GM18498 (cell line): ENCODE results near the gene VPS35L.
A peak's percentile ranks its signal among the peaks of the same experiment; 100 is the strongest.
"Not testable (repeated sequence)": the region's sequence is repeated elsewhere in the genome, so short reads cannot be mapped to it uniquely, and the experiment has no call there.

Experiments
- ATAC-seq: cut with Tn5 transposase; IDR thresholded peaks from one replicate; pipeline ENCODE4 v1.9.1; 2021; ENCODE audit warnings: mild to moderate bottlenecking, moderate library complexity; ENCODE audit not compliant: unreplicated experiment

Gene VPS35L

GRCh38 chr16:19709381-19710136, 154.1 kb downstream of the VPS35L start:
- no peak for ATAC-seq

GRCh38 chr16:19710191-19710908, 154.8 kb downstream of the VPS35L start:
- no peak for ATAC-seq

GRCh38 chr16:19710991-19711545, 155.6 kb downstream of the VPS35L start:
- ATAC-seq: no peak

GRCh38 chr16:19711643-19712042, 156.1 kb downstream of the VPS35L start:
- no peak for ATAC-seq

GRCh38 chr16:19712418-19713058, 157.0 kb downstream of the VPS35L start:
- no peak for ATAC-seq

DNA sequence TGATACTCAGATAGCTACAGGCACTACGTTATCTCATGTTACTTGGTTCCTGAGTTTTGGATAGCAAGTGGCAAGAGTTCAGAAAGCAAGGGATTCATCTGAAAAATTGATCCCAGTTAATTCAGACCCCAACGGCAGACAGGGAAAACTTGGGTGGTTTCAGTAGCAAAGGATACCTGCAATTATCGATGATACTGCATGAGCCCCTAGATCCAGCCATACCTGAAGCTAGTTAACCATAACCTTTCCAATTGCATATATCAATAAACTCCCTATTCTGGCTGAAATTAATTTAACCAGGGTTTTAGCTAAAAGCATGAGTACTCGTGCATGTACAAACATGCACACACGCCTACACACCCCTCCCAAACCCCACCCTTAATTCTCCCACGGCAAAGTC, 158.2 kb downstream of the VPS35L start:
- no peak for ATAC-seq

- ATAC-seq: no peak
These were observed 160.1 kb downstream of the VPS35L start for GRCh38 chr16:19715566-19715965.

DNA sequence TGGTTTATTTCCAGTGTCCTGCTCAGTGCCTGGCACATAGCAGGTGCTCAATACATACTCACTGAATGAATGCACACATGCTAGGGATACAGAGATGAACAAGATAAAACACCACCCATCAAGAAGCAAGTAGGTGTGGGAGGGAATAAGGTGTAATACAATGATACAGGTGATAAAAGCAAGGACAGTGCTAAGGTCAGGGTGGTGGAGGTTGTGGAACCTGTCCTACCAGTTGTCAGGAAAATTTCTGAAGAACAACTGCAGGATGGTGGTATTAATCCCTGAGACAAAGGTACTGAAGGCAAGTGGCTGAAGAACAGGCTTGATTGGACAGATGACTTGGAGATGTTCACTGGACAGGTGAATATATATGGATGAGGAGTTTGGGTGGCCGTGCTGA, 160.7 kb downstream of the VPS35L start:
- no peak for ATAC-seq

DNA sequence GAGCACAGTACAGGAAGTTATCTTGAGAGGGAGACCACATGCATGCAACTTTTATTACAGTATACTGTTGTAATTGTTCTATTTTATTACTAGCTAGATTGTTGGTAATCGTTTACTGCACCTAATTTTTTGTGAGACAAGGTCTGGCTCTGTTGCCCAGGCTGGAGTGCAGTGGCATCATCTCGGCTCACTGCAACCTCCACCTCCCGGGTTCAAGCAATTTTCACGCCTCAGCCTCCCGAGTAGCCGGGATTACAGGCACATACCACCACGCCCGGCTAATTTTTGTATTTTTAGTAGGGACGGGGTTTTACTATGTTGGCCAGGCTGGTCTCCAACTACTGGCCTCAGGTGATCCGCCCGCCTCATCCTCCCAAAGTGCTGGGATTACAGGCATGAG, 161.2 kb downstream of the VPS35L start:
- not testable (repeated sequence) for ATAC-seq

DNA sequence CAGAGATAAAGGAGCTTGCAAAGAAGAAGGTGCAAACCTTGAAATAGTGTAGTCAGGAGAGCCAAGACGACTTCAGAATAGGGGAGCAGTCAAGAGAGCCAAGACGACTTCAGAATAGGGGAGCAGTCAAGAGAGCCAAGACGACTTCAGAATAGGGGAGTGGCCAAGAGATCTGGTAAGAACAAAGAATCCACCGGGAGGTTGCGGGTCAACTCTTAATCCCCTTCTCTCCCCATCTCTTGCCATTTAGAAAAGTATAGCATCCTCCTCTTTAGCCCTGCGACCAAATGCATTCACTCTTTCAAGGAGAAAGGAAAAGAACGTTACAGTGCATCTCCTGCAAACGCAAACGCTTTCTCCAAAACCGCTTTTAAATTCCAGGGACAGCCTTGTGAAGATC, 161.8 kb downstream of the VPS35L start:
- no peak for ATAC-seq

DNA sequence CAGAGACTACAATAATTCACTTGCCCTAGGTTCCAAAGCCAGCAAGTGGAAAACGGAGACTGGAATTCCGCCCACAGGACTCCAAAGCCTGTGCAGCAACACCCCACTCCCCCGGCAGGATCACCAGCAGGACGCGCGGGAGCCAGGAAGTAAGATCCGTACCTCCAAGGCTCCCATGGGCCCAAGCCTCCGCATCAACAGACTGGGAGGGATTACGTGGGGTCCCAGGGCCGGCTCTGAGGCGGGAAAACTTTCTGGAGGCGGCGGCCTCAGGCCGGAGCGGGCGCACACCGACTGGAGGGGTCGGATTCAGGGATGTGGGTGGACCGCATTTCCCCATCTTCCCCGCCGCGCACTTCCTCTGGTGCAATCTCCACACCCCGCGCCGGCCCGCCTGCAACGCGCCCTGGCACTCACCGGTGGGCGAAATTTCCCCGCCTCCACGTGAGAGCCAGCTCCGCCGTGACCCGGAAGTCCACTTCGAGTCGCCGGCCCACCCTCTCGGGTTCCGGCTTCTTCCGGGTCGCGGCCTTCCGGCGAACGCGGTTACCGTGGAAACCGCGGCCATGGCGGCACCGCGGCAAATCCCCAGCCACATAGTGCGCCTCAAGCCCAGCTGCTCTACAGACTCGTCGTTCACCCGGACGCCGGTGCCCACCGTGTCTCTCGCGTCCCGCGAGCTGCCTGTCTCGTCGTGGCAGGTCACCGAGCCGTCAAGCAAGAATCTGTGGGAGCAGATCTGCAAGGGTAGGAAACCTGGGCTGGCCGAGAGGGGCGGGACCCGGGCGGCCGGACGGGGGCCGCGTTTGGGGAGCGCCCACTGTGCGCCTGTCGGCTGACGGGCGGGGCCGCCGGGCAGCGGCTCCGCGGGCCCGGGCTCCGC, 162.5 kb downstream of the VPS35L start, which contains the start of the genes IQCK and KNOP1:
TSS of gene IQCK (plus strand) at position 531 of the 883 bp plus-strand sequence. CDS start at position 567, 36 bp downstream.
TSS of gene KNOP1 (minus strand) at position 487 of the 883 bp plus-strand sequence. CDS start 3,192 bp downstream, outside the sequence.
- peak; percentile 96 for ATAC-seq

- ATAC-seq: no peak
These were observed 163.1 kb downstream of the VPS35L start for GRCh38 chr16:19718624-19718965.

GRCh38 chr16:19722269-19722952, 166.9 kb downstream of the VPS35L start:
- no peak for ATAC-seq

DNA sequence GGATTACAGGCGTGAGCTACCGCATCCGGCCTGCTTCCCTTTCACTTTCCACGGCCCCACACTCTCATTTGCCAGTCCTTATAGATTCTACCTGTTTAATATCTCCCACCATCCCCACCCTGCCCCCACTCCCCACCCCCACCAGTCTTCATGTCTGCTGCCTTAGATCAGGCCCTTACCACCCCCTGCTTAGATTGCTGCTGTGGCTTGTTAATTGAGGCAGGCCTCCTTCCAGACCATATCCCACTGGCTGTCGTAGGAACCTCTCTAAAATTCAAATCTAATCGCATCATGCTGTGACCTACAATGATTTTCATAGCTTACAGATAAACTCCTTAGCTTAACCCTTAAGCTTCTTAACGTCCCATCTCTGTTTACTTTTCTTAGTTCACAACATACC, 167.5 kb downstream of the VPS35L start:
- ATAC-seq: no peak

- no peak for ATAC-seq
These were observed 173.1 kb downstream of the VPS35L start for GRCh38 chr16:19728636-19728965.

DNA sequence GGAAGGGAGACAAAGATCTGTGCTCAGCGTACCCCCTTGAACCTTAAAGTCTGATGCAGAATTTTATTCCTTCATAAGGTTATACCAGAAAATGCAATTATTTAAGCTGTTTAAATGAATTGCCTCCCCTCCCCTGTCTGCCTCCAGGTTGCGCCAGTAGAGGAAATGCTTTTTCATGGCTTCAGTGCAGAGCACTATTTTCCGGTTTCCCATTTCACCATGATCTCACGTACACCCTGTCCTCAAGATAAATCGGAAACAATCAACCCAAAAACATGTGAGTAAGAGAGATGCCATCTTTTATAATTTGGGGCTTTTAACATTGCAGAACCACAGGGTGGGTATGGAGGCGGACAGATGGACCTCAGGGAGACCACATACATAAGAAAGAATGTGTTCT, 178.0 kb downstream of the VPS35L start:
- ATAC-seq: no peak

DNA sequence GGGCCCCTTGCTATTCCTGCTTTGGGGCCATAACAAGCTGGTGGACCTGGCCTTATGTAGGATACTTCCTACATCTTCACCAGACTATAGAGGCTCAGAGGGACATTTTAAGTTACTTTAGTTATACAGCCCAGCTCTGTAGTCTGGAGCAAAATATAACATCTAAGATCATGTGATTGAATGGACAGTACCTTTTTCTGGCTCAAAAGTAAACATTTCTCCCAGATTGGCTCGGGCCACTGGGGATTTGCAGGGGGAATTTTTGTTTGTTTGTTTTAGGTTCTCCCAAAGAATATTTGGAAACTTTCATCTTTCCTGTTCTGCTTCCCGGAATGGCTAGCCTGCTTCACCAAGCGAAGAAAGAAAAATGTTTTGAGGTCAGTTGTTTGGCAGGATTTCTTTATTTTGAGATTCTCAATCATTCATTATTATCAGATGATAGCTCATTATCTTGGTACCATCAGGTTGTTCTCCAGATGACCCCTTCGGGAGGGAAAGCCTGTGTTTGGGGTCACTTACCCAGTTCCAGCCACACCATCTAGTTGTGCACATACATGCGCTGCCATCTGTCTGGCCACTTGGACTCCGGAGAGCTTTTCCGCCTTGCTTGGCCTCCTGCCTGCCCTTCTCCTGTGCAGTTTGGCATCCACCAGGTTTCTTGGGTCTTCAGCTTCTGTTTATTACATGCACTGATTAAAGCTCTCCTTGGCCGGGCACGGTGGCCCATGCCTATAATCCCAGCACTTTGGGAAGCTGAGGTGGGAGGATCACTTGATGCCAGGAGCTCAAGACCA, 179.8 kb downstream of the VPS35L start:
- ATAC-seq: no peak

- no peak for ATAC-seq
These were observed 182.0 kb downstream of the VPS35L start for GRCh38 chr16:19737306-19738038.

GRCh38 chr16:19741354-19741753, 185.9 kb downstream of the VPS35L start:
- ATAC-seq: no peak
